Astrocyte (in vitro differentiated cells and primary cell): ENCODE data around the gene PTPRT.

Source experiments
- EZH2 ChIP-seq: IDR thresholded peaks from 2 replicates; pipeline ENCODE4 v1.6.1; 2012; ENCODE audit warnings: mild to moderate bottlenecking, low read length, inconsistent platforms; ENCODE audit not compliant: insufficient read depth
- TF ChIP-seq, protein P1 (sequence below): IDR thresholded peaks from 2 replicates; pipeline ENCODE4 v1.5.1; 2011; ENCODE audit warnings: low read depth, mild to moderate bottlenecking, inconsistent platforms, low read length, moderate library complexity; ENCODE audit not compliant: insufficient read depth

DNA sequence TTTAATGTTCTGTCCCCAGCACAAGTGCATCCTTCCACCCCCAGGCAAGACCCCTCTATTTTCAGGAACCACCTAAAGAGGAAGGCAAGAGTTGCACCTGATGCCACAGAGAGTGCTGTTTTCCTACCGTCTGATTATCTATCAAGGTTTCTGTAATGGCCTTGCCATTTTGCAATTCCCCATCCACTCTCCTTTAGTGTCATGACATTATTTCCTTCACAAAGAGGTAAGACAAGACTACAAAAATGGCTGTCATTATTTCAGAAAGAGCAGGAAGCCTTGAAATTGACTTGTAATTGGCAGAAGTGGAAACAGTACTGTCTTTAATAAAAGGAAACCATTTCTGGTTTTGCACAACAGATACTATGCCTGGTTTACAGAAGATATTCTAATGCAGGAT lies 426.7 kb downstream of the PTPRT start:
- TF ChIP-seq, protein P1, sequence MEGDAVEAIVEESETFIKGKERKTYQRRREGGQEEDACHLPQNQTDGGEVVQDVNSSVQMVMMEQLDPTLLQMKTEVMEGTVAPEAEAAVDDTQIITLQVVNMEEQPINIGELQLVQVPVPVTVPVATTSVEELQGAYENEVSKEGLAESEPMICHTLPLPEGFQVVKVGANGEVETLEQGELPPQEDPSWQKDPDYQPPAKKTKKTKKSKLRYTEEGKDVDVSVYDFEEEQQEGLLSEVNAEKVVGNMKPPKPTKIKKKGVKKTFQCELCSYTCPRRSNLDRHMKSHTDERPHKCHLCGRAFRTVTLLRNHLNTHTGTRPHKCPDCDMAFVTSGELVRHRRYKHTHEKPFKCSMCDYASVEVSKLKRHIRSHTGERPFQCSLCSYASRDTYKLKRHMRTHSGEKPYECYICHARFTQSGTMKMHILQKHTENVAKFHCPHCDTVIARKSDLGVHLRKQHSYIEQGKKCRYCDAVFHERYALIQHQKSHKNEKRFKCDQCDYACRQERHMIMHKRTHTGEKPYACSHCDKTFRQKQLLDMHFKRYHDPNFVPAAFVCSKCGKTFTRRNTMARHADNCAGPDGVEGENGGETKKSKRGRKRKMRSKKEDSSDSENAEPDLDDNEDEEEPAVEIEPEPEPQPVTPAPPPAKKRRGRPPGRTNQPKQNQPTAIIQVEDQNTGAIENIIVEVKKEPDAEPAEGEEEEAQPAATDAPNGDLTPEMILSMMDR, result no peak
- no peak for TF ChIP-seq EZH2
